Measurements from ENCODE around the gene POLR1H. TPM values are rescaled to one million over a fixed set of nuclear protein-coding genes. Genes with fewer than 3 reads are reported as not detected.
"Not testable (repeated sequence)": the region's sequence is repeated elsewhere in the genome, so short reads cannot be mapped to it uniquely, and the experiment has no call there.

POLR1H gene
- total RNA-seq, 1 experiment from 2014 or later = 40.0 TPM

GRCh38 chr6:30019819-30020218 is 41.2 kb upstream of the POLR1H start:
- H3K79me2 ChIP-seq (ENCODE audit: low read length) = no peaks in the 10 kb centered on the region
- H3K4me1 ChIP-seq (ENCODE audit: insufficient read depth, low read length) = peaks cover 7% of the 10 kb centered on the region
- H3K4me3 ChIP-seq (ENCODE audit: low read length) = no peak overlapping the region
- no peaks in the 10 kb centered on the region for H3K9me2 ChIP-seq (replicated peaks; ENCODE audit: low read length)
- no TSS peak for BruUV-seq (replicated peaks)
- H3K27ac ChIP-seq (ENCODE audit: low read length) = no peak overlapping the region
- H3F3A ChIP-seq (ENCODE audit: low read length, unreplicated experiment) = no peaks in the 10 kb centered on the region
- no peaks in the 10 kb centered on the region for H3K9me3 ChIP-seq (ENCODE audit: low read length)
- no peak for TF ChIP-seq EZH2 (IDR thresholded peaks at IDR 0.05; ENCODE audit: low read length, unreplicated experiment)
- no peak for TF ChIP-seq EZH2phosphoT487 (IDR thresholded peaks at IDR 0.05; ENCODE audit: borderline replicate concordance, low read length)
- TF ChIP-seq CTCF (conservative IDR thresholded peaks at IDR 0.05; ENCODE audit: low read depth, low read length) = no peak
- no peak overlapping the region for H3K4me2 ChIP-seq (ENCODE audit: low read length)
- ATAC-seq (no peak), DNase-seq (no peak)
- no peaks in the 10 kb centered on the region for H4K20me1 ChIP-seq (ENCODE audit: low read length)
- no peaks in the 10 kb centered on the region for H3K27me3 ChIP-seq (ENCODE audit: low read length)
- no peak overlapping the region for H3K9ac ChIP-seq (ENCODE audit: low read length)
- ChIA-PET POLR2A (ENCODE audit: unreplicated experiment) (no interaction called here), CTCF (no interaction called here)
- no peak overlapping the region for H2AFZ ChIP-seq (ENCODE audit: low read length)
- intact Hi-C loops (cut with micrococcal nuclease) = loop anchor here (10.0 kb wide), 1 partner anchor 55 kb away; no protein-coding TSS in a partner anchor
- 0 out of 2 replicates have a peak, but pooled peaks cover 2% of the 10 kb centered on the region for H3K36me3 ChIP-seq (ENCODE audit: low read depth, low read length)

- DNase-seq (no peak), ATAC-seq (no peak)
- Histone ChIP-seq H3K27me3 (ENCODE audit: low read length) (no peaks in the 10 kb centered on the region), H3F3A (ENCODE audit: low read length, unreplicated experiment) (no peaks in the 10 kb centered on the region), H3K36me3 (ENCODE audit: low read depth, low read length) (0 out of 2 replicates have a peak, but pooled peaks cover 2% of the 10 kb centered on the region), H4K20me1 (ENCODE audit: low read length) (no peaks in the 10 kb centered on the region), H3K79me2 (ENCODE audit: low read length) (no peaks in the 10 kb centered on the region), H3K4me2 (ENCODE audit: low read length) (no peak overlapping the region), H3K27ac (ENCODE audit: low read length) (no peak overlapping the region), H2AFZ (ENCODE audit: low read length) (no peak overlapping the region), H3K4me3 (ENCODE audit: low read length) (no peak overlapping the region), H3K9me2 (replicated peaks; ENCODE audit: low read length) (no peaks in the 10 kb centered on the region), H3K9me3 (ENCODE audit: low read length) (no peaks in the 10 kb centered on the region), H3K9ac (ENCODE audit: low read length) (no peak overlapping the region), H3K4me1 (ENCODE audit: insufficient read depth, low read length) (peaks cover 7% of the 10 kb centered on the region)
- BruUV-seq (replicated peaks) = no TSS peak
- intact Hi-C loops (cut with micrococcal nuclease) = no loop called here
- ChIA-PET CTCF (no interaction called here), POLR2A (ENCODE audit: unreplicated experiment) (no interaction called here)
- TF ChIP-seq EZH2phosphoT487 (IDR thresholded peaks at IDR 0.05; ENCODE audit: borderline replicate concordance, low read length) (no peak), EZH2 (IDR thresholded peaks at IDR 0.05; ENCODE audit: low read length, unreplicated experiment) (no peak), CTCF (conservative IDR thresholded peaks at IDR 0.05; ENCODE audit: low read depth, low read length) (no peak)
These were observed 40.4 kb upstream of the POLR1H start for GRCh38 chr6:30020626-30021025.

- Histone ChIP-seq H3K9me2 (replicated peaks; ENCODE audit: low read length) (no peaks in the 10 kb centered on the region), H3K36me3 (ENCODE audit: low read depth, low read length) (0 out of 2 replicates have a peak, but pooled peaks cover 2% of the 10 kb centered on the region), H3K9me3 (ENCODE audit: low read length) (no peaks in the 10 kb centered on the region), H3K27ac (ENCODE audit: low read length) (no peak overlapping the region), H3K27me3 (ENCODE audit: low read length) (no peaks in the 10 kb centered on the region), H3K4me2 (ENCODE audit: low read length) (no peak overlapping the region), H3K4me1 (ENCODE audit: insufficient read depth, low read length) (peaks cover 7% of the 10 kb centered on the region), H2AFZ (ENCODE audit: low read length) (no peak overlapping the region), H3K9ac (ENCODE audit: low read length) (no peak overlapping the region), H3F3A (ENCODE audit: low read length, unreplicated experiment) (no peaks in the 10 kb centered on the region), H3K4me3 (ENCODE audit: low read length) (no peak overlapping the region), H4K20me1 (ENCODE audit: low read length) (no peaks in the 10 kb centered on the region), H3K79me2 (ENCODE audit: low read length) (no peaks in the 10 kb centered on the region)
- intact Hi-C loops (cut with micrococcal nuclease) = no loop called here
- no TSS peak for BruUV-seq (replicated peaks)
- ChIA-PET POLR2A (ENCODE audit: unreplicated experiment) (no interaction called here), CTCF (no interaction called here)
- DNase-seq (no peak), ATAC-seq (no peak)
- TF ChIP-seq EZH2phosphoT487 (IDR thresholded peaks at IDR 0.05; ENCODE audit: borderline replicate concordance, low read length) (no peak), CTCF (conservative IDR thresholded peaks at IDR 0.05; ENCODE audit: low read depth, low read length) (no peak), EZH2 (IDR thresholded peaks at IDR 0.05; ENCODE audit: low read length, unreplicated experiment) (no peak)
These were observed 38.9 kb upstream of the POLR1H start for GRCh38 chr6:30022189-30022588.

- H3K79me2 ChIP-seq (ENCODE audit: low read length); H3K9me3 ChIP-seq (ENCODE audit: low read length); H3K9ac ChIP-seq (ENCODE audit: low read length); H3K4me3 ChIP-seq (ENCODE audit: low read length); H3K4me2 ChIP-seq (ENCODE audit: low read length); H3K27ac ChIP-seq (ENCODE audit: low read length); H3K27me3 ChIP-seq (ENCODE audit: low read length); H3K9me2 ChIP-seq (replicated peaks; ENCODE audit: low read length); CTCF ChIA-PET; DNase-seq; H4K20me1 ChIP-seq (ENCODE audit: low read length); H3K4me1 ChIP-seq (ENCODE audit: insufficient read depth, low read length); ATAC-seq; H3F3A ChIP-seq (ENCODE audit: low read length, unreplicated experiment); H3K36me3 ChIP-seq (ENCODE audit: low read depth, low read length); H2AFZ ChIP-seq (ENCODE audit: low read length); intact Hi-C loops (cut with micrococcal nuclease); POLR2A ChIA-PET (ENCODE audit: unreplicated experiment); BruUV-seq (replicated peaks): not testable (repeated sequence)
These were observed 38.4 kb upstream of the POLR1H start for GRCh38 chr6:30022712-30023111.

Measured in PC-3 (cell line).